ENCODE results near the gene TTC21A. TPM values are rescaled to one million over a fixed set of nuclear protein-coding genes. Genes with fewer than 3 reads are reported as not detected.

The TTC21A gene
- total RNA-seq, 1 donor from 2014 or later: 8.8 TPM

GRCh38 chr3:39143051-39143885, 35.8 kb downstream of the TTC21A start:
- TF ChIP-seq POLR2A (IDR thresholded peaks at IDR 0.05) (no peak), POLR2AphosphoS5 (IDR thresholded peaks at IDR 0.05; ENCODE audit: insufficient read depth in 1 of 2, low read depth in 1 of 2) (peak in 1 of 2 donors; percentile 18)
- TF ChIP-seq, protein P1, sequence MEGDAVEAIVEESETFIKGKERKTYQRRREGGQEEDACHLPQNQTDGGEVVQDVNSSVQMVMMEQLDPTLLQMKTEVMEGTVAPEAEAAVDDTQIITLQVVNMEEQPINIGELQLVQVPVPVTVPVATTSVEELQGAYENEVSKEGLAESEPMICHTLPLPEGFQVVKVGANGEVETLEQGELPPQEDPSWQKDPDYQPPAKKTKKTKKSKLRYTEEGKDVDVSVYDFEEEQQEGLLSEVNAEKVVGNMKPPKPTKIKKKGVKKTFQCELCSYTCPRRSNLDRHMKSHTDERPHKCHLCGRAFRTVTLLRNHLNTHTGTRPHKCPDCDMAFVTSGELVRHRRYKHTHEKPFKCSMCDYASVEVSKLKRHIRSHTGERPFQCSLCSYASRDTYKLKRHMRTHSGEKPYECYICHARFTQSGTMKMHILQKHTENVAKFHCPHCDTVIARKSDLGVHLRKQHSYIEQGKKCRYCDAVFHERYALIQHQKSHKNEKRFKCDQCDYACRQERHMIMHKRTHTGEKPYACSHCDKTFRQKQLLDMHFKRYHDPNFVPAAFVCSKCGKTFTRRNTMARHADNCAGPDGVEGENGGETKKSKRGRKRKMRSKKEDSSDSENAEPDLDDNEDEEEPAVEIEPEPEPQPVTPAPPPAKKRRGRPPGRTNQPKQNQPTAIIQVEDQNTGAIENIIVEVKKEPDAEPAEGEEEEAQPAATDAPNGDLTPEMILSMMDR (IDR thresholded peaks at IDR 0.05): no peak
- H3K27ac ChIP-seq: peak overlapping the region; percentile 75
- H3K9me3 ChIP-seq: no peaks in the 10 kb centered on the region
- peaks cover 0 to 58% of the 10 kb centered on the region in 2 donors for H3K36me3 ChIP-seq
- no peaks in the 10 kb centered on the region for H3K27me3 ChIP-seq
- H3K4me3 ChIP-seq: no peak overlapping the region
- DNase-seq (ENCODE audit: extremely low spot score in 2 of 2): no peak
- H3K4me1 ChIP-seq: peaks cover 81% of the 10 kb centered on the region
- intact Hi-C loops (cut with DNase I): no loop called here

GRCh38 chr3:39144095-39144747, 36.7 kb downstream of the TTC21A start:
- Histone ChIP-seq H3K36me3 (peaks cover 0 to 58% of the 10 kb centered on the region in 2 donors), H3K4me3 (no peak overlapping the region), H3K4me1 (peaks cover 82% of the 10 kb centered on the region), H3K9me3 (no peaks in the 10 kb centered on the region), H3K27ac (no peak overlapping the region), H3K27me3 (no peaks in the 10 kb centered on the region)
- TF ChIP-seq, protein P1 (IDR thresholded peaks at IDR 0.05): no peak
- TF ChIP-seq POLR2AphosphoS5 (IDR thresholded peaks at IDR 0.05; ENCODE audit: insufficient read depth in 1 of 2, low read depth in 1 of 2): no peak
- TF ChIP-seq POLR2A (IDR thresholded peaks at IDR 0.05): no peak
- intact Hi-C loops (cut with DNase I): no loop called here
- DNase-seq (ENCODE audit: extremely low spot score in 2 of 2): no peak

DNA sequence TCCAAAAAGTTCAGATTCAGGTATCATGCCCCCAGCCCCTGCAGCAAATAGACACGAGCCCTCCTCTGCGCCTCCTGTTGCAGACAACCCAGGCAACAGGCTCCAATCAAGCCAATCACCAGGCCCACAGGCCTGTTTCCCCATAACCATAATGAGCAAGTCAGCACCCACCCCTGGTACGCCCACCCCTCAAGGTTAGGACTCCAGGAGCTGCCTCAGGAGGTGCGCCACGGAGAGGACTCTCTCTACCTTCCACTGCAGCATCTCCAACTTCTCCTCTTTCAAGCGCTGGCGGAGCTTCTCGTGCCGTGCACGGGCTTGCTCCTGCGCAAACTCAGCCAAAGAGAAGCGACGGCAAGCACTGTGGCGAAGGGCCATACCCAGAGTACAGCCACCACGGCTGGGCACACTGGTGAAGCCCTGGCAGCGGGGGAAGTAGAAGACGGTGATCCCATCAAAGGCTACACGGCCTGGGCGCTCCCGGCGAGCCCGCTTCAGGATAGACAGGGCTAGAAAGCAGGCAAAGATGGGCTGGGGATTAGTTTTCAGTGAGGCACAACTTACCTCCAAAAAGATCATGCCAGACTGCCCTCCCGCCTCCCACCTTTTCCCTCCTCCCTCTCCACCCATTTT, 37.4 kb downstream of the TTC21A start:
- H3K9me3 ChIP-seq: no peaks in the 10 kb centered on the region
- TF ChIP-seq POLR2A (IDR thresholded peaks at IDR 0.05) (no peak), POLR2AphosphoS5 (IDR thresholded peaks at IDR 0.05; ENCODE audit: insufficient read depth in 1 of 2, low read depth in 1 of 2) (no peak)
- TF ChIP-seq, protein P1 (IDR thresholded peaks at IDR 0.05): no peak
- peaks cover 84% of the 10 kb centered on the region for H3K4me1 ChIP-seq
- DNase-seq (ENCODE audit: extremely low spot score in 2 of 2): no peak
- peaks cover 0 to 54% of the 10 kb centered on the region in 2 donors for H3K36me3 ChIP-seq
- no peak overlapping the region for H3K4me3 ChIP-seq
- intact Hi-C loops (cut with DNase I): loop anchor here (5.0 kb wide), 1 partner anchor 38 kb away; the partner anchor contains the start of genes GORASP1 and TTC21A
- no peak overlapping the region for H3K27ac ChIP-seq
- no peaks in the 10 kb centered on the region for H3K27me3 ChIP-seq

GRCh38 chr3:39146083-39146501, 38.6 kb downstream of the TTC21A start:
- H3K36me3 ChIP-seq: peaks cover 0 to 47% of the 10 kb centered on the region in 2 donors
- H3K27ac ChIP-seq: peak overlapping the region; percentile 100
- peaks cover 84% of the 10 kb centered on the region for H3K4me1 ChIP-seq
- no peaks in the 10 kb centered on the region for H3K9me3 ChIP-seq
- no peak for DNase-seq (ENCODE audit: extremely low spot score in 2 of 2)
- no peak overlapping the region for H3K4me3 ChIP-seq
- TF ChIP-seq POLR2A (IDR thresholded peaks at IDR 0.05): no peak
- TF ChIP-seq, protein P1 (IDR thresholded peaks at IDR 0.05): no peak
- intact Hi-C loops (cut with DNase I): loop anchor here (5.0 kb wide), 1 partner anchor 39 kb away; the partner anchor contains the start of genes GORASP1 and TTC21A
- no peaks in the 10 kb centered on the region for H3K27me3 ChIP-seq

Measured in vagina (tissue), 2 donors.